GM10847 (cell line): ENCODE measurements around the gene DIP2B.

Source experiments
- POLR2A ChIP-seq: IDR thresholded peaks from 2 replicates; pipeline ENCODE4 v1.6.1; 2011; ENCODE audit not compliant: insufficient read length; ENCODE audit errors: extremely low read depth

DIP2B gene

DNA sequence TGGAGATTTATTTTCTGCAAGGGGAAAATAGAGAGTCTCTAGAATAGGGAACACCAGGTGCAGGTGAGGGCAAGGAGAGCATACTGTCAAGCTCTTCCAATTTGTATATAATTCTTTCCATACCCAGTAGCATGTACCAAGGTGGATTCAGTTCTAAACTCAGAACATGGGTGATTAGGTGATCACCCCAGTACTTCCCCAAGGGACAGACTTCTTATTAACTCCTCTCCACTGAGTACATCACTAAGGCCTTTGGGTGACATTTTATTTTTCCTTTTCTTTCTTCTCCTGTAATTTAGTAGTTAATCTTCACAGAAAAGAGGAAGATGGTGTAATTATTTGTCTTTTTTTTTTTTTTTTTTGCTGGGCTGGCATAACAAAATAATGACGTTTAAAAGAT is 54.2 kb downstream of the DIP2B start:
- no peak for TF ChIP-seq POLR2A

- TF ChIP-seq POLR2A: no peak
These were observed 58.0 kb downstream of the DIP2B start for GRCh38 chr12:50562520-50563433.

- TF ChIP-seq POLR2A: no peak
These were observed 58.6 kb downstream of the DIP2B start for GRCh38 chr12:50563434-50563787.

DNA sequence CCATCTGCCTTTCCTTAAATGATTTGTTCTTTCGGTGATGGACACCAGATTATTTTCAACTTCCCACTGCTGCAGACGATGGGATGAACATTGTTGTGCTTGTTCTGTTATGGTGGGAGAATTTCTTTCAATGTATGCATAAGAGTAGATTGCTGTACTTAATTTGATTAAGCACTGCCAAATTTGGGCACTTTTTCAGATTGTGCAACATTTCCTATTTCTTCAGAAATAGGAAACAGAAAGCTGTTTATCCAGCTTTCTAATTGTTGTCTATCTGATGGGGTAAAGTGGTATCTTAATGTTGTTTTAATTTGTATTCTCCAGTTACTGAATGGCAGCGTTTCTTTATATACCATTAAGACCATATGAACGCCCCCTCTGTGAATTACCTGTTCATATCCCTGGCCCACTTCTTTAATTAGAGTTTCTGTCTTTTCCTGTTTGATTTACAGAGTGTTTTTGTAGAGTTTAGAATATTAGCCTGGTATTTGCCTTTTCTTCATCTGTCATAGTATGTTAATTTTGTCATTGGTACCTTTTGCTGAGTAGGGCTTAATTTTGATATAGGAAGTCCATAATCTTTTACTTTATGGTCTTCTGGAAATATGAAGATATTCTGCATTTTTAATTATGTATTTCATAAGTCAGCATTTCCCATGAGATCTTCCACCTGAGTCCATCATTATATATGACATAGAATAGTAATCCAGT is 59.6 kb downstream of the DIP2B start:
- TF ChIP-seq POLR2A: no peak

GRCh38 chr12:50564948-50565297 is 60.1 kb downstream of the DIP2B start:
- TF ChIP-seq POLR2A: no peak

DNA sequence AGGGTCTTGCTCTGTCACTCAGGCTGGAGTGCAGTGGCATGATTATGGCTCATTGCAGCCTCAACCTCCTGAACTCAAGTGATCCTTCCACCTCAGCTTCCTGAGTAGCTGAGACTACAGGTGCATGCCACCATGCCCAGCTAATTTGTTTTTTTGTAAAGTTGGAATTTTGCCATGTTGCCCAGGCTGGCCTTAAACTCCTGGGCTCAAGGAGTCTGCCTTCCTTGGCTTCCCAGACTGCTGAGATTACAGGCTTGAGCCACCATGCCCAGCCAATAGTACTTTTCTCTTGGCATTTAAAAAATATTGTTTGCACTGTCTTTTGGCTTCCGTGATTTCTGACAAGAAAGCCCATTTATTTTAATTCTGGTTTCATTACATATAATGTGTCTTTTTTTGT is 61.3 kb downstream of the DIP2B start:
- no peak for TF ChIP-seq POLR2A

DNA sequence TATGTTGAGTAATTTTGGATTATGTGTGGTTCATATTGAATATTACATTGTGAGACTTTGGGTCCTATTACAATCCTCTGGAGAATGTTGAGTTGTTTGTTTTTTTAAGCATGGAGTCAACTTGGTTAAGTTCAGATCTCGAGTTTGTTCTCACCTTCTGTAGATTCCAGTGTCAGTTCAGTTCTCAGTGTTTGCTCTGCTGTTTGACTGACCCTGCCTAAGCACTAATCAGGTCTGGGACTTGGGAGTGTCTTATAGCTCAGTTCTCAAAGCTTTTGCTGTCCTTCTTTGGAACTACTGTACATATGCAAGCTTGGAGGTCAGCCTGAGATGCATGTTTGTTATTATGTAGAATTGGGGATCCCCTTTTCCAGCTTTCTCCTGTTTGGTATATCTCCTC is 63.1 kb downstream of the DIP2B start:
- TF ChIP-seq POLR2A: no peak

DNA sequence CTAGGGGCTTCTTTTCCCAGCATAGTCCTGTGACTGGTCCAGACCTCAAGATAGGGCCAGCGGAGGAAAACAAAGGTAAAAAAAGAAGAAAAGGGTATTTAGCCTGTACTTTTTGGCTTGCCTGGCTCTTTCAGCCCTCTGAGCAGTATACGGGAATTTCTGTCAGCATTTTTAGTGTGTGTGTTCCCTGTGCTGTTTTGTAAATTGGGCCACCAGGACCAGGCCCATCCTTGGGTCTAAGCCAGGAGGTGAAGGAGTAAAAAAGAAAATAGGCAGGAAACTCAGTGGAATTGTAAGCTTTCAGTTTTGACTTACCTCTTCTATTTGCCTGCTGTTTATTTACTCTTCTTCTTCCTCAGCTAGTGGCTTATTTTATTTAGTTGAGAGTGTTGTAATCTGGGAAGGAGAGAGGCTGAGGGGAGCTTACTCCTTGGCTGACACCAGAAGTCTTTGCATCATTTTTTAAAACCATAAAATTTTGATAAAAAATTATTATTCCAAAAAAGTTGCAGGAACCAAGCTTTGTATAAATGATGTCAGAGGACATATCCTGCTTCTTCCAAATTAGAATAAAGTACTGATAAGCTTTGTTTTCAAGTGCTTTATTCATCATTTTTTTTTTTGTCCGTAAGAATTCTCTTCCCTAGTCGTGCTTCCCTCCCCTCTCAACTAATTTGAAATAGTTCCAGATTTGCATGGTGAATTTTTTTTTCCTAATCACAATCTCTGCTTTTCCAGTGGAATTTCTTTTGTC is 63.7 kb downstream of the DIP2B start:
- TF ChIP-seq POLR2A: no peak

- no peak for TF ChIP-seq POLR2A
These were observed 64.5 kb downstream of the DIP2B start for GRCh38 chr12:50569321-50569720.

- no peak for TF ChIP-seq POLR2A
These were observed 65.1 kb downstream of the DIP2B start for GRCh38 chr12:50569876-50570275.

DNA sequence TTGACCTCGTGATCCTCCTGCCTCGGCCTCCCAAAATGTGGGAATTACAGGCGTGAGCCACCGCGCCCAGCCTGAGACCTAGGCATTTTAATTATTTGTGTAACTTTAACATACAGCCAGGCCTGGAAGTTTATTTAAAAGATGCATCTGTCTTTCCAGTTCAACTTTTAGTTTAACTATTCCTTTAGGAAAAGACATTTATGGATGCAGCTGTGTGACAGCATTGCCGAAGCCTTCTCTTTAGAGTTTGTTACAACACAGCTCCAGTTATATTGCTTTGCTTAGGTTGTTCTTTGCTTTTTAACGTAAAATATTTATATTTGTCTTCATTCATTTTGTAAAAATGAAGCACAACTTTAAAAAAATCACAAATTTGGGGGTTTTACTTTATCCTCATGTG is 67.0 kb downstream of the DIP2B start:
- TF ChIP-seq POLR2A: no peak

DNA sequence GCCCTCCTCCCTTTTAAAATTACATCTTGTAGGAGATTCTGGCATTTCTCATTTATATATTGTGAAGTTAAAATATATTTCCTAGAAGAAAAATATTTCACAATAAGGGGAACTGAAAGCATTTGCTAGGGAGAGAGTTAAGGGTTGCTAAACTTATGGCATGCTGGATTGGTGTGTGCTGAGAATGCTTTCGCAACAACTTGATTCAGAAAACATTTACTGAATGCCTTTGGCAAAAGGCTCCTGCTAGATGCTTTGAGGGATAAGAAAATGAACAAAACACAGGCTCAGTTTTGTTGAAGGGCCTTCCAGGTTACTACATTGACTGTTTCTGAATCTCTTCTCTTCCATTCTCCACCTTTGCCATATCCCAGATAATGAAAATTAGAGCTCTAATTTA is 67.5 kb downstream of the DIP2B start:
- no peak for TF ChIP-seq POLR2A

- TF ChIP-seq POLR2A: no peak
These were observed 68.0 kb downstream of the DIP2B start for GRCh38 chr12:50572760-50573159.

DNA sequence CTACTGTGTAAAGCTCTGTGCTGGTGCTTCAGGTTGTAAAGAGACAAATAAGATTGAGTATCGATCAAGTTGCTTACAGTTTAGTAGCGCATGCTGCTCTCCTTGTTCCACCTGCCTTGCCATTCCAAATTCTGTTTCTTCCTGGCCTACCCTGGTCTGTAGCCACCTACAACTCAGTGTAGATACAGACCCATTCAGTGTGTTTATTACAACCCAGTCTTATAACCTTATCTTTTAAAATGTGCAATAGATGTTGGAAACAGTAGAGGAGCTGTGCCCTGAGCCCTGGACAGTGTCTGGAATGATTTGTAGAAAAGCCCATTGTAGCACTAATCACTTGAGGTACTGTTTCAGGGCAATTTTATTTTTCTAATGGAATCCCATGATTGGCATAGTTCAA is 68.5 kb downstream of the DIP2B start:
- TF ChIP-seq POLR2A: no peak

- TF ChIP-seq POLR2A: no peak
These were observed 70.0 kb downstream of the DIP2B start for GRCh38 chr12:50574601-50575348.
